Liver (tissue), 9 donors: Measurements from ENCODE around the gene PLLP. TPM values are rescaled to one million over a fixed set of nuclear protein-coding genes. Genes with fewer than 3 reads are reported as not detected.

Source experiments
- DNase-seq: peaks from one replicate; pipeline ENCODE4 v3.0.0-alpha.2; 2017; ENCODE audit warnings: low spot score
- H3K27ac ChIP-seq, 2 donors: one replicate each; pipeline ENCODE4 v1.7.0; 2013; ENCODE audit warnings: inconsistent platforms in 2 of 2, low read length in 2 of 2, control low read depth in 1 of 2, low read depth in 1 of 2, mild to moderate bottlenecking in 1 of 2
- H3K27me3 ChIP-seq, 4 donors: one replicate each; pipeline versions ENCODE4 v1.6.1 to v1.7.0; 2013; ENCODE audit warnings: low read length in 3 of 4, inconsistent platforms in 1 of 4, mild to moderate bottlenecking in 1 of 4, moderate library complexity in 1 of 4; ENCODE audit not compliant: control insufficient read depth in 4 of 4, insufficient read depth in 4 of 4
- H3K36me3 ChIP-seq, 4 donors: one replicate each; pipeline versions ENCODE4 v1.6.1 to v1.7.0; 2013; ENCODE audit warnings: low read length in 3 of 4, mild to moderate bottlenecking in 3 of 4, low read depth in 1 of 4, moderate library complexity in 1 of 4; ENCODE audit not compliant: control insufficient read depth in 4 of 4, insufficient read depth in 3 of 4
- H3K4me1 ChIP-seq, 4 donors: one replicate each; pipeline versions ENCODE4 v1.6.1 to v1.7.0; 2013; ENCODE audit warnings: low read length in 3 of 4, mild to moderate bottlenecking in 3 of 4, moderate library complexity in 1 of 4; ENCODE audit not compliant: control insufficient read depth in 4 of 4, insufficient read depth in 4 of 4
- H3K4me3 ChIP-seq, 3 donors: one replicate each; pipeline versions ENCODE4 v1.6.1 to v1.7.0; 2013; ENCODE audit warnings: low read length in 3 of 3, control low read depth in 1 of 3, low read depth in 1 of 3, mild to moderate bottlenecking in 1 of 3
- H3K9ac ChIP-seq, 2 donors: one replicate each; pipeline ENCODE4 v1.7.0; 2013; ENCODE audit warnings: low read length in 2 of 2, mild to moderate bottlenecking in 2 of 2, moderate library complexity in 2 of 2, control low read depth in 1 of 2, low read depth in 1 of 2
- H3K9me3 ChIP-seq, 4 donors: one replicate each; pipeline versions ENCODE4 v1.6.1 to v1.7.0; 2013; ENCODE audit warnings: low read length in 3 of 4; ENCODE audit not compliant: control insufficient read depth in 4 of 4
- EGR1 ChIP-seq, 2 donors: IDR thresholded peaks; 2 replicates each; pipeline ENCODE4 v1.6.1; 2016 to 2018; ENCODE audit warnings: antibody characterized with exemption in 2 of 2, low read depth in 2 of 2
- FOXA1 ChIP-seq: IDR thresholded peaks from 2 replicates; pipeline ENCODE4 v1.6.1; 2016; ENCODE audit warnings: antibody characterized with exemption
- FOXA2 ChIP-seq: IDR thresholded peaks from 2 replicates; pipeline ENCODE4 v1.6.1; 2016; ENCODE audit warnings: antibody characterized with exemption
- GABPA ChIP-seq, 2 donors: IDR thresholded peaks in 1 of 2; conservative IDR thresholded peaks in 1 of 2; 2 replicates each; pipeline ENCODE4 v1.6.1; 2016; ENCODE audit warnings: antibody characterized with exemption in 2 of 2, mild to moderate bottlenecking in 1 of 2, moderate library complexity in 1 of 2
- HNF4A ChIP-seq, 2 donors: conservative IDR thresholded peaks; 2 replicates each; pipeline ENCODE4 v1.6.1; 2016; ENCODE audit warnings: antibody characterized with exemption in 2 of 2, mild to moderate bottlenecking in 2 of 2
- HNF4G ChIP-seq: IDR thresholded peaks from 2 replicates; pipeline ENCODE4 v1.6.1; 2016; ENCODE audit warnings: antibody characterized with exemption
- JUND ChIP-seq, 2 donors: IDR thresholded peaks; 2 replicates each; pipeline ENCODE4 v1.6.1; 2016; ENCODE audit warnings: antibody characterized with exemption in 2 of 2
- NR2F2 ChIP-seq: IDR thresholded peaks from 2 replicates; pipeline ENCODE4 v1.6.1; 2016; ENCODE audit warnings: antibody characterized with exemption
- RAD21 ChIP-seq, 2 donors: IDR thresholded peaks; 2 replicates each; pipeline ENCODE4 v1.6.1; 2016; ENCODE audit warnings: antibody characterized with exemption in 2 of 2, mild to moderate bottlenecking in 2 of 2
- RXRA ChIP-seq, 2 donors: IDR thresholded peaks; 2 replicates each; pipeline ENCODE4 v1.6.1; 2017 to 2018; ENCODE audit warnings: antibody characterized with exemption in 2 of 2, mild to moderate bottlenecking in 1 of 2
- SP1 ChIP-seq: IDR thresholded peaks from 2 replicates; pipeline ENCODE4 v1.6.1; 2018; ENCODE audit warnings: antibody characterized with exemption, mild to moderate bottlenecking
- TAF1 ChIP-seq: conservative IDR thresholded peaks from 2 replicates; pipeline ENCODE4 v1.6.1; 2016; ENCODE audit warnings: antibody characterized with exemption, mild to moderate bottlenecking
- YY1 ChIP-seq: IDR thresholded peaks from 2 replicates; pipeline ENCODE4 v1.6.1; 2016; ENCODE audit warnings: antibody characterized with exemption, mild to moderate bottlenecking
- WGBS: extraction: QIAGEN DNeasy Blood & Tissue Kit; methylation state at CpG from one replicate; pipeline ENCODE4 v1.1.7; 2013; 5-methylcytosine and 5-hydroxymethylcytosine counted together
- polyA plus RNA-seq, 2 donors: library from polyadenylated mRNA; stranded (reverse) in 1 of 2; unstranded in 1 of 2; fragments of 200-250 nt in 1 of 2; fragments of >200 nt in 1 of 2; fragmentation: Nextera tagmentation in 1 of 2; extraction: Ambion mirVana in 1 of 2; gene quantifications; one replicate each; pipeline versions ENCODE4 v1.2.1 to v1.2.3, GENCODE V29; 2013 to 2015
- total RNA-seq, 2 donors: library from RNA; depleted of rRNA; stranded (reverse); fragments of >200 nt; gene quantifications; one replicate each; pipeline ENCODE4 v1.2.3, GENCODE V29; 2014
- TF ChIP-seq, protein P1 (sequence below): IDR thresholded peaks from 2 replicates; pipeline ENCODE4 v1.6.1; 2016; ENCODE audit warnings: antibody characterized with exemption, mild to moderate bottlenecking
- TF ChIP-seq, protein P2 (sequence below): IDR thresholded peaks from 2 replicates; pipeline ENCODE4 v1.6.1; 2016; ENCODE audit warnings: antibody characterized with exemption
- TF ChIP-seq, protein P3 (sequence below): IDR thresholded peaks from 2 replicates; pipeline ENCODE4 v1.6.1; 2016; ENCODE audit warnings: antibody characterized with exemption
- TF ChIP-seq, protein P4 (sequence below): IDR thresholded peaks from 2 replicates; pipeline ENCODE4 v1.6.1; 2016; ENCODE audit warnings: antibody characterized with exemption
- TF ChIP-seq, protein P5 (sequence below): fragments of 150-350 bp; IDR thresholded peaks from 2 replicates; pipeline ENCODE4 v1.5.1; 2017; ENCODE audit warnings: improper control_type of control experiment, low read depth, low read length; ENCODE audit not compliant: missing input control
- donor health status: healthy.
- donor health status: healthy.
- donor health status: healthy.
- donor health status: healthy.
- donor health status: healthy.

PLLP gene
- total and polyA plus RNA-seq, 4 donors: 1.4 to 5.2 (median 2.7) TPM

DNA sequence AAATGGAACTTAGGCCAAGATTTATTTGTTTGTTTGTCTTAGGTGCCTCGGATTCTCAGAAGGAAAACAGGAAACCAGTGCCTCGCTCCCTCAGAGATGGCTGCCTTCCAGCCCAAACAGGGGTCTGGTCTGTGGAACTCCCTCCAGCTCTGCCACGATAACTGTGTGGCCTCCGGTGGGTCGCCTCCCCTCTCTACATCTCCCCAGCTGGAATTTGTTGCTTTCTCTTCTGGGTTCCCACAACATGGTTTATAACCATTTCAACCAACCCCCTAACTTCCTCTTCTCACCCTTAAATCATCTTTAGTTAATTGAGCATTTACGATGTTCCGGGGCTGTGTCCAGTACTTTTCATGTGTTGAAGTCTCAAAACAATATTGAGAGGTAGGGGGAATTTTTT, 30.9 kb upstream of the PLLP start:
- Histone ChIP-seq H3K9me3 (no peaks in the 10 kb centered on the region), H3K27ac (no peak overlapping the region), H3K27me3 (no peaks in the 10 kb centered on the region), H3K36me3 (no peaks in the 10 kb centered on the region), H3K4me1 (peaks cover 1 to 9% (median 5%) of the 10 kb centered on the region in 4 donors), H3K9ac (no peak overlapping the region), H3K4me3 (no peak overlapping the region)
- no peak for DNase-seq
- TF ChIP-seq RAD21 (IDR thresholded peaks at IDR 0.05) (no peak), HNF4A (conservative IDR thresholded peaks at IDR 0.05) (no peak), JUND (IDR thresholded peaks at IDR 0.05) (no peak), HNF4G (no peak), NR2F2 (no peak), EGR1 (IDR thresholded peaks at IDR 0.05; ENCODE audit: low read depth in 2 of 2) (no peak), RXRA (IDR thresholded peaks at IDR 0.05) (no peak), GABPA (IDR thresholded peaks at IDR 0.05 in 1 of 2, conservative IDR thresholded peaks at IDR 0.05 in 1 of 2) (no peak), YY1 (no peak), SP1 (no peak), FOXA2 (no peak), FOXA1 (no peak), TAF1 (no peak)
- TF ChIP-seq, protein P1, sequence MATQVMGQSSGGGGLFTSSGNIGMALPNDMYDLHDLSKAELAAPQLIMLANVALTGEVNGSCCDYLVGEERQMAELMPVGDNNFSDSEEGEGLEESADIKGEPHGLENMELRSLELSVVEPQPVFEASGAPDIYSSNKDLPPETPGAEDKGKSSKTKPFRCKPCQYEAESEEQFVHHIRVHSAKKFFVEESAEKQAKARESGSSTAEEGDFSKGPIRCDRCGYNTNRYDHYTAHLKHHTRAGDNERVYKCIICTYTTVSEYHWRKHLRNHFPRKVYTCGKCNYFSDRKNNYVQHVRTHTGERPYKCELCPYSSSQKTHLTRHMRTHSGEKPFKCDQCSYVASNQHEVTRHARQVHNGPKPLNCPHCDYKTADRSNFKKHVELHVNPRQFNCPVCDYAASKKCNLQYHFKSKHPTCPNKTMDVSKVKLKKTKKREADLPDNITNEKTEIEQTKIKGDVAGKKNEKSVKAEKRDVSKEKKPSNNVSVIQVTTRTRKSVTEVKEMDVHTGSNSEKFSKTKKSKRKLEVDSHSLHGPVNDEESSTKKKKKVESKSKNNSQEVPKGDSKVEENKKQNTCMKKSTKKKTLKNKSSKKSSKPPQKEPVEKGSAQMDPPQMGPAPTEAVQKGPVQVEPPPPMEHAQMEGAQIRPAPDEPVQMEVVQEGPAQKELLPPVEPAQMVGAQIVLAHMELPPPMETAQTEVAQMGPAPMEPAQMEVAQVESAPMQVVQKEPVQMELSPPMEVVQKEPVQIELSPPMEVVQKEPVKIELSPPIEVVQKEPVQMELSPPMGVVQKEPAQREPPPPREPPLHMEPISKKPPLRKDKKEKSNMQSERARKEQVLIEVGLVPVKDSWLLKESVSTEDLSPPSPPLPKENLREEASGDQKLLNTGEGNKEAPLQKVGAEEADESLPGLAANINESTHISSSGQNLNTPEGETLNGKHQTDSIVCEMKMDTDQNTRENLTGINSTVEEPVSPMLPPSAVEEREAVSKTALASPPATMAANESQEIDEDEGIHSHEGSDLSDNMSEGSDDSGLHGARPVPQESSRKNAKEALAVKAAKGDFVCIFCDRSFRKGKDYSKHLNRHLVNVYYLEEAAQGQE: no peak
- TF ChIP-seq, protein P2, sequence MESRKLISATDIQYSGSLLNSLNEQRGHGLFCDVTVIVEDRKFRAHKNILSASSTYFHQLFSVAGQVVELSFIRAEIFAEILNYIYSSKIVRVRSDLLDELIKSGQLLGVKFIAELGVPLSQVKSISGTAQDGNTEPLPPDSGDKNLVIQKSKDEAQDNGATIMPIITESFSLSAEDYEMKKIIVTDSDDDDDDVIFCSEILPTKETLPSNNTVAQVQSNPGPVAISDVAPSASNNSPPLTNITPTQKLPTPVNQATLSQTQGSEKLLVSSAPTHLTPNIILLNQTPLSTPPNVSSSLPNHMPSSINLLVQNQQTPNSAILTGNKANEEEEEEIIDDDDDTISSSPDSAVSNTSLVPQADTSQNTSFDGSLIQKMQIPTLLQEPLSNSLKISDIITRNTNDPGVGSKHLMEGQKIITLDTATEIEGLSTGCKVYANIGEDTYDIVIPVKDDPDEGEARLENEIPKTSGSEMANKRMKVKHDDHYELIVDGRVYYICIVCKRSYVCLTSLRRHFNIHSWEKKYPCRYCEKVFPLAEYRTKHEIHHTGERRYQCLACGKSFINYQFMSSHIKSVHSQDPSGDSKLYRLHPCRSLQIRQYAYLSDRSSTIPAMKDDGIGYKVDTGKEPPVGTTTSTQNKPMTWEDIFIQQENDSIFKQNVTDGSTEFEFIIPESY: no peak
- TF ChIP-seq, protein P3, sequence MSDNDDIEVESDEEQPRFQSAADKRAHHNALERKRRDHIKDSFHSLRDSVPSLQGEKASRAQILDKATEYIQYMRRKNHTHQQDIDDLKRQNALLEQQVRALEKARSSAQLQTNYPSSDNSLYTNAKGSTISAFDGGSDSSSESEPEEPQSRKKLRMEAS: no peak
- TF ChIP-seq, protein P4, sequence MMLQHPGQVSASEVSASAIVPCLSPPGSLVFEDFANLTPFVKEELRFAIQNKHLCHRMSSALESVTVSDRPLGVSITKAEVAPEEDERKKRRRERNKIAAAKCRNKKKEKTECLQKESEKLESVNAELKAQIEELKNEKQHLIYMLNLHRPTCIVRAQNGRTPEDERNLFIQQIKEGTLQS: no peak
- TF ChIP-seq, protein P5, sequence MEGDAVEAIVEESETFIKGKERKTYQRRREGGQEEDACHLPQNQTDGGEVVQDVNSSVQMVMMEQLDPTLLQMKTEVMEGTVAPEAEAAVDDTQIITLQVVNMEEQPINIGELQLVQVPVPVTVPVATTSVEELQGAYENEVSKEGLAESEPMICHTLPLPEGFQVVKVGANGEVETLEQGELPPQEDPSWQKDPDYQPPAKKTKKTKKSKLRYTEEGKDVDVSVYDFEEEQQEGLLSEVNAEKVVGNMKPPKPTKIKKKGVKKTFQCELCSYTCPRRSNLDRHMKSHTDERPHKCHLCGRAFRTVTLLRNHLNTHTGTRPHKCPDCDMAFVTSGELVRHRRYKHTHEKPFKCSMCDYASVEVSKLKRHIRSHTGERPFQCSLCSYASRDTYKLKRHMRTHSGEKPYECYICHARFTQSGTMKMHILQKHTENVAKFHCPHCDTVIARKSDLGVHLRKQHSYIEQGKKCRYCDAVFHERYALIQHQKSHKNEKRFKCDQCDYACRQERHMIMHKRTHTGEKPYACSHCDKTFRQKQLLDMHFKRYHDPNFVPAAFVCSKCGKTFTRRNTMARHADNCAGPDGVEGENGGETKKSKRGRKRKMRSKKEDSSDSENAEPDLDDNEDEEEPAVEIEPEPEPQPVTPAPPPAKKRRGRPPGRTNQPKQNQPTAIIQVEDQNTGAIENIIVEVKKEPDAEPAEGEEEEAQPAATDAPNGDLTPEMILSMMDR: no peak
- WGBS: 74% methylated on average over 7 of the region's 7 CpGs
